GM21526 (cell line): ENCODE measurements around the gene MIOX.

Experiments
- ATAC-seq: cut with Tn5 transposase; IDR thresholded peaks from one replicate; pipeline ENCODE4 v1.9.1; 2021; ENCODE audit warnings: moderate library complexity; ENCODE audit not compliant: unreplicated experiment, low FRiP score

Gene MIOX

GRCh38 chr22:50486561-50487289 lies at the start of gene MIOX:
TSS of gene MIOX (plus strand) at chr22:50486859. CDS start at chr22:50486898, 39 bp downstream.
- no peak for ATAC-seq

- ATAC-seq: no peak
Measured at GRCh38 chr22:50437511-50438304, 49.0 kb upstream of the MIOX start.

GRCh38 chr22:50438305-50439275 lies 48.1 kb upstream of the MIOX start:
- no peak for ATAC-seq

GRCh38 chr22:50439314-50439870 lies 47.3 kb upstream of the MIOX start:
- ATAC-seq: no peak

GRCh38 chr22:50439871-50440331 lies 46.8 kb upstream of the MIOX start:
- ATAC-seq: no peak

- ATAC-seq: no peak
Measured at GRCh38 chr22:50440544-50441249, 46.0 kb upstream of the MIOX start.

GRCh38 chr22:50441428-50441993 lies 45.1 kb upstream of the MIOX start:
- ATAC-seq: no peak

GRCh38 chr22:50443197-50443596 lies 43.5 kb upstream of the MIOX start:
- ATAC-seq: no peak

- ATAC-seq: no peak
Measured at GRCh38 chr22:50443801-50444625, 42.6 kb upstream of the MIOX start.

GRCh38 chr22:50444663-50445062 lies 42.0 kb upstream of the MIOX start:
- ATAC-seq: no peak

- ATAC-seq: no peak
Measured at GRCh38 chr22:50445071-50445879, 41.4 kb upstream of the MIOX start.

- no peak for ATAC-seq
Measured at GRCh38 chr22:50445880-50446707, 40.6 kb upstream of the MIOX start.

GRCh38 chr22:50446708-50447575 lies 39.7 kb upstream of the MIOX start:
- no peak for ATAC-seq

- no peak for ATAC-seq
Measured at GRCh38 chr22:50447576-50448551, 38.8 kb upstream of the MIOX start.

GRCh38 chr22:50452649-50453048 lies 34.0 kb upstream of the MIOX start:
- ATAC-seq: no peak
